Measurements from ENCODE around the gene SRD5A1.
"Not testable (repeated sequence)": the region's sequence is repeated elsewhere in the genome, so short reads cannot be mapped to it uniquely, and the experiment has no call there.

The SRD5A1 gene

GRCh38 chr5:6649186-6649585, 15.9 kb downstream of the SRD5A1 start:
- no peak for DNase-seq

GRCh38 chr5:6649681-6650080, 16.4 kb downstream of the SRD5A1 start:
- no peak for DNase-seq

GRCh38 chr5:6652025-6652424, 18.8 kb downstream of the SRD5A1 start:
- DNase-seq: no peak

GRCh38 chr5:6655432-6655831, 22.2 kb downstream of the SRD5A1 start:
- no peak for DNase-seq

GRCh38 chr5:6656680-6657079, 23.4 kb downstream of the SRD5A1 start:
- DNase-seq: no peak

GRCh38 chr5:6659941-6660684, 26.9 kb downstream of the SRD5A1 start:
- no peak for DNase-seq

- DNase-seq: no peak
Observed at GRCh38 chr5:6660688-6661087, 27.4 kb downstream of the SRD5A1 start.

GRCh38 chr5:6666762-6667161, 33.5 kb downstream of the SRD5A1 start:
- no peak for DNase-seq

- DNase-seq: no peak
Observed at GRCh38 chr5:6667648-6668047, 34.4 kb downstream of the SRD5A1 start.

GRCh38 chr5:6668717-6669116, 35.5 kb downstream of the SRD5A1 start:
- DNase-seq: not testable (repeated sequence)

GRCh38 chr5:6673031-6673430, 39.8 kb downstream of the SRD5A1 start:
- DNase-seq: no peak

GRCh38 chr5:6673963-6674362, 40.7 kb downstream of the SRD5A1 start:
- no peak for DNase-seq

GRCh38 chr5:6674421-6674820, 41.2 kb downstream of the SRD5A1 start:
- DNase-seq: no peak

- DNase-seq: no peak
Observed at GRCh38 chr5:6674886-6675285, 41.6 kb downstream of the SRD5A1 start.

- no peak for DNase-seq
Observed at GRCh38 chr5:6675784-6676491, 42.7 kb downstream of the SRD5A1 start.

GRCh38 chr5:6676702-6677101, 43.5 kb downstream of the SRD5A1 start:
- DNase-seq: no peak

- no peak for DNase-seq
Observed at GRCh38 chr5:6678385-6678784, 45.1 kb downstream of the SRD5A1 start.

GRCh38 chr5:6680922-6681321, 47.7 kb downstream of the SRD5A1 start:
- no peak for DNase-seq

- DNase-seq: no peak
Observed at GRCh38 chr5:6681682-6682081, 48.4 kb downstream of the SRD5A1 start.

- no peak for DNase-seq
Observed at GRCh38 chr5:6682239-6682638, 49.0 kb downstream of the SRD5A1 start.

GRCh38 chr5:6683241-6683640, 50.0 kb downstream of the SRD5A1 start:
- DNase-seq: no peak

- DNase-seq: no peak
Observed at GRCh38 chr5:6684075-6684474, 50.8 kb downstream of the SRD5A1 start.

- no peak for DNase-seq
Observed at GRCh38 chr5:6686501-6686900, 53.3 kb downstream of the SRD5A1 start.

- DNase-seq: no peak
Observed at GRCh38 chr5:6686915-6687409, 53.7 kb downstream of the SRD5A1 start.
